Naive B cell (primary cell): ENCODE data around the gene SCUBE1. TPM values are rescaled to one million over a fixed set of nuclear protein-coding genes. Genes with fewer than 3 reads are reported as not detected.

ENCODE experiments used
- ATAC-seq, 2 donors: fragments of 150-1000 bp; cut with Tn5 transposase; 2 replicates each; pipeline ENCODE4 v1.10.0; 2021; ENCODE audit warnings: low read depth in 2 of 2, mild to moderate bottlenecking in 2 of 2, moderate library complexity in 2 of 2
- DNase-seq: peaks from one replicate; pipeline ENCODE4 v3.0.0; 2022
- H3K27ac Mint-ChIP-seq, 6 donors: one replicate each; pipeline ENCODE4 v1.8.0; 2020 to 2022; ENCODE audit warnings: mild to moderate bottlenecking in 6 of 6, mixed read lengths in 6 of 6, moderate library complexity in 5 of 6, inconsistent platforms in 2 of 6
- H3K27me3 Mint-ChIP-seq, 3 donors: one replicate each; pipeline ENCODE4 v1.8.0; 2021 to 2022; ENCODE audit warnings: mixed read lengths in 3 of 3, mild to moderate bottlenecking in 1 of 3
- H3K36me3 Mint-ChIP-seq, 2 donors: one replicate each; pipeline ENCODE4 v1.8.0; 2020 to 2022; ENCODE audit warnings: mixed read lengths in 2 of 2, inconsistent platforms in 1 of 2, mild to moderate bottlenecking in 1 of 2
- H3K4me1 Mint-ChIP-seq, 3 donors: one replicate each; pipeline ENCODE4 v1.8.0; 2020 to 2022; ENCODE audit warnings: mixed read lengths in 3 of 3, inconsistent platforms in 1 of 3, mild to moderate bottlenecking in 1 of 3, moderate library complexity in 1 of 3
- H3K4me3 Mint-ChIP-seq, 8 donors: one replicate each; pipeline ENCODE4 v1.8.0; 2020 to 2022; ENCODE audit warnings: mild to moderate bottlenecking in 8 of 8, mixed read lengths in 8 of 8, moderate library complexity in 8 of 8, inconsistent platforms in 2 of 8
- H3K9me3 Mint-ChIP-seq, 7 donors: one replicate each; pipeline ENCODE4 v1.8.0; 2020 to 2022; ENCODE audit warnings: mixed read lengths in 7 of 7, mild to moderate bottlenecking in 5 of 7, inconsistent platforms in 2 of 7, moderate library complexity in 1 of 7
- polyA plus RNA-seq, 6 donors: library from polyadenylated mRNA; unstranded; fragments of 300-500 nt; fragmentation: Illumina TruSeq; gene quantifications; one replicate each; pipeline ENCODE4 v1.2.3, GENCODE V29; 2021; ENCODE audit warnings: low read depth in 6 of 6

Gene SCUBE1
- polyA plus RNA-seq, 6 donors from 2014 or later = not detected

GRCh38 chr22:43345761-43346301, 2.7 kb upstream of the SCUBE1 start:
- Mint-ChIP-seq H3K4me1 (peaks cover 12 to 21% (median 12%) of the 10 kb centered on the region in 3 donors), H3K27ac (no peak overlapping the region), H3K9me3 (peaks cover 0 to 5% (median 0%) of the 10 kb centered on the region in 7 donors), H3K27me3 (peaks cover 59 to 82% (median 77%) of the 10 kb centered on the region in 3 donors), H3K4me3 (peak overlapping the region in 3 of 8 donors; percentile 2 to 70 (median 56)), H3K36me3 (peaks cover 0 to 8% of the 10 kb centered on the region in 2 donors)
- DNase-seq = no peak
- no peak for ATAC-seq

GRCh38 chr22:43345356-43345755, 2.2 kb upstream of the SCUBE1 start:
- H3K4me1 Mint-ChIP-seq = peaks cover 12 to 21% (median 12%) of the 10 kb centered on the region in 3 donors
- H3K36me3 Mint-ChIP-seq = peaks cover 0 to 8% of the 10 kb centered on the region in 2 donors
- H3K4me3 Mint-ChIP-seq = peak overlapping the region in 2 of 8 donors; percentile 9 to 70
- H3K9me3 Mint-ChIP-seq = peaks cover 0 to 5% (median 0%) of the 10 kb centered on the region in 7 donors
- DNase-seq (no peak), ATAC-seq (no peak)
- no peak overlapping the region for H3K27ac Mint-ChIP-seq
- H3K27me3 Mint-ChIP-seq = peaks cover 64 to 85% (median 82%) of the 10 kb centered on the region in 3 donors

GRCh38 chr22:43344520-43344787, 1.3 kb upstream of the SCUBE1 start:
- Mint-ChIP-seq H3K27me3 (peaks cover 61 to 84% (median 80%) of the 10 kb centered on the region in 3 donors), H3K4me3 (peak overlapping the region in 5 of 8 donors; percentile 59 to 85 (median 70))

DNA sequence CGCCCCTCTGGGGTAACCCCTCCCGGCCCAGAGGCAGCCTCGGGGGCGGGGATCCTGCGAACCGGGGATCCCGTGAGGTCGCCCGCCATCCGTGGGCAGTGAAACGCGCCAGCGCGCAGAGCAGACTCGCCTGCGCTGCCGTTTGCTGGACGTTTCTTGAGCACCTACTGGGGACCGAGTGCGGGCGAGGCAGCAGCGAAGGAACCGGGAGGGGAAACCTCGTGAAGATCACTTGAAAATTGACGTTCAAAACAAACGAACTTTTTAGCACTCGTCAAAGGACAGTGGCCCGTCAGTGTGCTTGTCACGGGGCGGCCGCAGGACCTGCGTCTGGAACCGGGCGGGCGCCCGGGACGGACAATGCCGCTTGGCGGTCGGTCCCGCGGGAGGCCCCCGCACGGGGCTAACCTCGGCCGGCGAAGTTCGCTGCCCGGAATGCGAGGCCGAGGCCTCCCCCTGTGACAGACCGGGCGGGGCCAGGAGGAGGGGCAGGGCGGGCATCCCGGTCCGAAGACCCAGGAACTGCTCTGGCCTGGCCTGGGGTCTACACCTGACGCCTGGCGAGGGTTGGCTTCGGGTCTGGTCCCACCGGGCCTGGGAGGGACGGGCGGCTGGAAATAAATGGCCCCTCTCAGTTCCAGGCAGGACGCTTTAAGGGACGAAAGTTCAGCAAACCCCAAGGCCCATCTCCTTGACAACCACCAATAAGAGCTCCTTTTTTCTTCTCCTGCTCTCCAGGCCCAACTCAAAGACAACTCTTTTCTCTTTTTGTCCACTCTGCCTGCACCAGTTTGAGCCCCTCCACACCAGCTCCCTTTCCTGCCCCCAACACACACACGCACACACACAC, 723 bp upstream of the SCUBE1 start:
- Mint-ChIP-seq H3K27me3 (peaks cover 57 to 80% (median 78%) of the 10 kb centered on the region in 3 donors), H3K36me3 (peaks cover 0 to 8% of the 10 kb centered on the region in 2 donors), H3K27ac (peak overlapping the region in 1 of 6 donors; percentile 54), H3K4me3 (peak overlapping the region in 6 of 8 donors; percentile 15 to 85 (median 68)), H3K4me1 (peaks cover 12 to 24% (median 12%) of the 10 kb centered on the region in 3 donors), H3K9me3 (peaks cover 0 to 3% (median 0%) of the 10 kb centered on the region in 7 donors)
- no peak for DNase-seq
- peak; percentile 10 to 14 for ATAC-seq

More at GRCh38 chr22:43344520-43344787, 1.3 kb upstream of the SCUBE1 start:
- Mint-ChIP-seq H3K4me1 (peaks cover 12 to 24% (median 12%) of the 10 kb centered on the region in 3 donors), H3K9me3 (peaks cover 0 to 3% (median 0%) of the 10 kb centered on the region in 7 donors), H3K36me3 (peaks cover 0 to 8% of the 10 kb centered on the region in 2 donors), H3K27ac (peak overlapping the region in 1 of 6 donors; percentile 8)
- ATAC-seq = no peak
- DNase-seq = no peak

- no peak for ATAC-seq
- DNase-seq = no peak
- peaks cover 46 to 67% (median 65%) of the 10 kb centered on the region in 3 donors for H3K27me3 Mint-ChIP-seq
- H3K9me3 Mint-ChIP-seq = peaks cover 0 to 3% (median 0%) of the 10 kb centered on the region in 7 donors
- peak overlapping the region in 7 of 8 donors; percentile 54 to 76 (median 67) for H3K4me3 Mint-ChIP-seq
- peaks cover 12 to 24% (median 12%) of the 10 kb centered on the region in 3 donors for H3K4me1 Mint-ChIP-seq
- peaks cover 0 to 8% of the 10 kb centered on the region in 2 donors for H3K36me3 Mint-ChIP-seq
- H3K27ac Mint-ChIP-seq = no peak overlapping the region
Observed at GRCh38 chr22:43342347-43343261, 568 bp downstream of the SCUBE1 start.

DNA sequence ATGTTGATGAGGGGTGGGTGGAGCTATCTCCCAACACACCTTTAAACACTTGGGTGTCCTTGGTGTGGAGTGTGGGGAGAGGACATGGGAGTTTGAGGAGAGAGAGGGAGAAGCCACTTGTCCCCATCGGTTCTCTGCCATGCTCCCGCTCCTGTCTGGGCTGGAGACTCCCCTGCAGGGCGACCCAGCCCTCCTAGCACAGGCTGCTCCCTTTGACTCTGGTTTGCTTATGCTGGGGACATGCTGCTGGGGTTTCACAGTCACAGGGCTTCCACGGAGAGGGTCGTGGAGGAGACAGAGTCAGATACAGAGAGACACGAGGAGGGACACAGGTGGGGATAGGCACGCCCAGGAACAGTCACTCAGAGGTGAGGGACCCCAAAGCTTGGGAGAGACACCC, 1.6 kb downstream of the SCUBE1 start:
- H3K27me3 Mint-ChIP-seq = peaks cover 40 to 59% (median 56%) of the 10 kb centered on the region in 3 donors
- H3K27ac Mint-ChIP-seq = peak overlapping the region in 2 of 6 donors; percentile 81 to 84
- no peak for DNase-seq
- peaks cover 0 to 3% (median 0%) of the 10 kb centered on the region in 7 donors for H3K9me3 Mint-ChIP-seq
- peaks cover 0 to 8% of the 10 kb centered on the region in 2 donors for H3K36me3 Mint-ChIP-seq
- peaks cover 12 to 24% (median 12%) of the 10 kb centered on the region in 3 donors for H3K4me1 Mint-ChIP-seq
- no peak for ATAC-seq
- peak overlapping the region in 6 of 8 donors; percentile 0 to 79 (median 55) for H3K4me3 Mint-ChIP-seq

GRCh38 chr22:43338766-43339345, 4.3 kb downstream of the SCUBE1 start:
- Mint-ChIP-seq H3K9me3 (peaks cover 0 to 1% (median 0%) of the 10 kb centered on the region in 7 donors), H3K27ac (no peak overlapping the region), H3K4me1 (peaks cover 8 to 16% (median 12%) of the 10 kb centered on the region in 3 donors), H3K36me3 (no peaks in the 10 kb centered on the region), H3K27me3 (peaks cover 24 to 35% (median 32%) of the 10 kb centered on the region in 3 donors), H3K4me3 (no peak overlapping the region)
- DNase-seq = no peak
- no peak for ATAC-seq

DNA sequence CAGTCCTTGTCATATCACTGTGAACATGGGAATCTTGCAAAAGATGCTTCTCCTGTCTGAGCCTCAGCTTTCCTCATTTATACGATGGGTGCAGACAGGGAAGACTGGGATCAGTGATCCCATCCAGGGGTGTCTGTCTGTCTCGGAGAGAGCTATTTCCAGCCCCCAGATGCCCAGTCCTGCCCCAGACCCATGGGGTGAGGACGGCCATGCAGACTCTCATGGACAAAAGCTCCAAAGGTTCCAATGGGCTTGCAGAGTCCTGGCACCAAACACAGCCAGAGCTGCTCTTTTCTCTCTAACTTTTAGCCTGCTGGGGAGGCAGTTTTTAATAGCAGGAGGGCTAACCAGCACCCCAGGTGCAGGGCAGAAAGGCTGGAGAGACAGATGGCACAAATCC, 5.2 kb downstream of the SCUBE1 start:
- ATAC-seq = no peak
- Mint-ChIP-seq H3K4me1 (peaks cover 8 to 16% (median 12%) of the 10 kb centered on the region in 3 donors), H3K4me3 (no peak overlapping the region), H3K9me3 (peaks cover 0 to 1% (median 0%) of the 10 kb centered on the region in 7 donors), H3K36me3 (no peaks in the 10 kb centered on the region), H3K27me3 (peaks cover 24 to 35% (median 32%) of the 10 kb centered on the region in 3 donors), H3K27ac (no peak overlapping the region)
- no peak for DNase-seq

- no peak for DNase-seq
- H3K27ac Mint-ChIP-seq = no peak overlapping the region
- H3K9me3 Mint-ChIP-seq = peaks cover 0 to 1% (median 0%) of the 10 kb centered on the region in 7 donors
- H3K36me3 Mint-ChIP-seq = no peaks in the 10 kb centered on the region
- no peak overlapping the region for H3K4me3 Mint-ChIP-seq
- peaks cover 23 to 32% (median 28%) of the 10 kb centered on the region in 3 donors for H3K27me3 Mint-ChIP-seq
- no peak for ATAC-seq
- peaks cover 6 to 14% (median 9%) of the 10 kb centered on the region in 3 donors for H3K4me1 Mint-ChIP-seq
Observed at GRCh38 chr22:43337385-43337784, 5.8 kb downstream of the SCUBE1 start.

GRCh38 chr22:43334378-43334777, 8.8 kb downstream of the SCUBE1 start:
- no peaks in the 10 kb centered on the region for H3K9me3 Mint-ChIP-seq
- no peak for DNase-seq
- no peaks in the 10 kb centered on the region for H3K36me3 Mint-ChIP-seq
- no peak overlapping the region for H3K27ac Mint-ChIP-seq
- no peak for ATAC-seq
- H3K27me3 Mint-ChIP-seq = peaks cover 0 to 15% (median 0%) of the 10 kb centered on the region in 3 donors
- no peaks in the 10 kb centered on the region for H3K4me1 Mint-ChIP-seq
- H3K4me3 Mint-ChIP-seq = no peak overlapping the region

DNA sequence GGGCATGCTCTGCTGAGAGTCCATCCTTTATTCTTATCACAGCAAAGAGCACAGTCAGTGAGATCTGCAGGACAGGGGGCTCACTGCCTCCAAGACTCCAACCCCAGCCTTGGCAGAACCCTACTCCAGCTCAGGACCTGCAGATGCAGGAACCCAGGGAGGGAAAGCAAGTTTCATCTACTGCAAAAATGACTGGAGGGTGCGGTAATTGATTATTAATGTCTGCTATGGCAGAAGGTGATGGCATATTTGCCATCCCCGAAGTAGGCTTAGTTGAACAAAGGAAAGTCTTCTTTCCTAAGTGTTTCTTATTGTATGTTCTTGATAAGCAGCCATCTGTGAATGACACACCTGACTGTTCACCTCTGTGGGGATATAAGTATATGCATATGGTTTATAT, 9.2 kb downstream of the SCUBE1 start:
- H3K4me3 Mint-ChIP-seq = no peak overlapping the region
- no peaks in the 10 kb centered on the region for H3K9me3 Mint-ChIP-seq
- ATAC-seq = no peak
- DNase-seq = no peak
- no peak overlapping the region for H3K27ac Mint-ChIP-seq
- no peaks in the 10 kb centered on the region for H3K36me3 Mint-ChIP-seq
- peaks cover 0 to 11% (median 0%) of the 10 kb centered on the region in 3 donors for H3K27me3 Mint-ChIP-seq
- H3K4me1 Mint-ChIP-seq = no peaks in the 10 kb centered on the region

GRCh38 chr22:43333156-43333555, 10.0 kb downstream of the SCUBE1 start:
- Mint-ChIP-seq H3K27ac (no peak overlapping the region), H3K4me3 (no peak overlapping the region), H3K4me1 (no peaks in the 10 kb centered on the region), H3K9me3 (no peaks in the 10 kb centered on the region), H3K36me3 (no peaks in the 10 kb centered on the region), H3K27me3 (peaks cover 0 to 10% (median 0%) of the 10 kb centered on the region in 3 donors)
- DNase-seq (no peak), ATAC-seq (no peak)
